ENCODE measurements around the gene COQ8A.

The COQ8A gene

DNA sequence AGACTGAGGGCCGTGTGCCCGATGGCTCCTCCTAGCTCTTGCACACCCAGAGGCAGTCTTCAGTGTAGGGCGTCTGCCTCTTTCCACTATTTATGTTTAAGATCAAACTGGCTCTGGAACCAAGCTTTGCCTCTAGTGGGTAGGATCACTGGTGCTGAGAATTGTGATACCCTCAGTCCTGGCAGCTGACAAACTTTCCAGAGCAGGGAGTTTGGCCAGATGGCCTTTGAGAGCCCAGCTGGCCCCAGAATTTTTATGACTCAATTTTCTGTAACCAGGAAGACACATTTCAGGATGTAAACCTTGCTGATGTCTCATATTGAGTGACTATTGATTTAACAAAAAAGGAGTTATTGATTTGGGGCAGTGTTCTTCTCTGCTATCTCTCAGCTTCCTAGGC is 6.7 kb downstream of the COQ8A start:
- Mint-ChIP-seq H3K4me3 (no peak overlapping the region), H3K27ac (no peak overlapping the region)

DNA sequence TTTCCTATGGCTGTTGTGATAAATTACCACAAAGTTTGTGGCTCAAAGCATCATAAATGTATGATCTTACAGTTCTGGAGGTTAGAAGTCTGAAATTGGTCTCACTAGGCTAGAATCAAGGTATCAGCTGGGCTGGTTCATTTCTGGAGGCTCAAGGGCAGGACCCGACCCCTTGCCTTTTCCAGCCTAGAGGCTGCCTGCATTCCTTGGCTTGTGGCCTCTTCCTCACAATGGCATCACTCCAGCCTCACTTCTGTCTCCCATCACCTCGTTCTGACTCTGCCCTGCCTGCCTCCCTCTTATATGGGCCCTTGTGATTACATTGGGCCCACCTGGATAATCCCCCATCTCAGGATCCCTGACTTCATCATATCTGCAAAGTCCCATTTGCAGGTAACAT is 8.0 kb downstream of the COQ8A start:
- DNase-seq, result no peak
- H3K4me1 Mint-ChIP-seq, result peaks cover 37% of the 10 kb centered on the region
- peaks cover 13% of the 10 kb centered on the region for H3K9me3 Mint-ChIP-seq
- TF ChIP-seq, protein P1, sequence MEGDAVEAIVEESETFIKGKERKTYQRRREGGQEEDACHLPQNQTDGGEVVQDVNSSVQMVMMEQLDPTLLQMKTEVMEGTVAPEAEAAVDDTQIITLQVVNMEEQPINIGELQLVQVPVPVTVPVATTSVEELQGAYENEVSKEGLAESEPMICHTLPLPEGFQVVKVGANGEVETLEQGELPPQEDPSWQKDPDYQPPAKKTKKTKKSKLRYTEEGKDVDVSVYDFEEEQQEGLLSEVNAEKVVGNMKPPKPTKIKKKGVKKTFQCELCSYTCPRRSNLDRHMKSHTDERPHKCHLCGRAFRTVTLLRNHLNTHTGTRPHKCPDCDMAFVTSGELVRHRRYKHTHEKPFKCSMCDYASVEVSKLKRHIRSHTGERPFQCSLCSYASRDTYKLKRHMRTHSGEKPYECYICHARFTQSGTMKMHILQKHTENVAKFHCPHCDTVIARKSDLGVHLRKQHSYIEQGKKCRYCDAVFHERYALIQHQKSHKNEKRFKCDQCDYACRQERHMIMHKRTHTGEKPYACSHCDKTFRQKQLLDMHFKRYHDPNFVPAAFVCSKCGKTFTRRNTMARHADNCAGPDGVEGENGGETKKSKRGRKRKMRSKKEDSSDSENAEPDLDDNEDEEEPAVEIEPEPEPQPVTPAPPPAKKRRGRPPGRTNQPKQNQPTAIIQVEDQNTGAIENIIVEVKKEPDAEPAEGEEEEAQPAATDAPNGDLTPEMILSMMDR (IDR thresholded peaks at IDR 0.05), result no peak
- no peak overlapping the region for H3K4me3 Mint-ChIP-seq
- H3K36me3 Mint-ChIP-seq (ENCODE audit: low read depth), result peaks cover 7% of the 10 kb centered on the region
- H3K27ac Mint-ChIP-seq, result no peak overlapping the region
- peaks cover 8% of the 10 kb centered on the region for H3K27me3 Mint-ChIP-seq (ENCODE audit: low read depth, poor library complexity)

More for the DNA sequence above, 6.7 kb downstream of the COQ8A start:
- Mint-ChIP-seq H3K4me1 (peaks cover 49% of the 10 kb centered on the region), H3K36me3 (ENCODE audit: low read depth) (peaks cover 7% of the 10 kb centered on the region), H3K9me3 (peaks cover 13% of the 10 kb centered on the region), H3K27me3 (ENCODE audit: low read depth, poor library complexity) (peaks cover 15% of the 10 kb centered on the region)
- DNase-seq, result no peak
- TF ChIP-seq, protein P1 (IDR thresholded peaks at IDR 0.05), result no peak

DNA sequence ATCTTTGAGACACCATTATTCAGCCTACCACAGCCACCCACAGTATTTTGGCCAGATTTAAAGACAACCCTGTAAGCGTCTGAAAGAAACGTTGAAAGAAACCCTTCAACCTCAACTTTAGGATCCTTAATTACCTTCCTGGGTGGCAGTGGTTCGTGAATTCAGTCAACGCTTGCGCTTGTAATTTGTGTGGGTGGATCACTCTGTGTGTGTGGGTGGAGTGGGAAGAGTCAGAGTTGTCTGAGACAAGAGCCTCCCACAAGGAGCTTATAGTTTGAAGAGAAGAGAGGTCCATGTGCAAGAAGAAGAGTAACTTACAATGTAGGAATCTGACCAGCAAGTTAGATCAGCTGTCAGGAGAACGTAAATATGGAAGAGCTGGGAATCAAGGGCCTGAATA is 8.4 kb downstream of the COQ8A start:
- no peak for DNase-seq
- H3K4me3 Mint-ChIP-seq, result no peak overlapping the region
- peaks cover 5% of the 10 kb centered on the region for H3K27me3 Mint-ChIP-seq (ENCODE audit: low read depth, poor library complexity)
- peaks cover 13% of the 10 kb centered on the region for H3K9me3 Mint-ChIP-seq
- peaks cover 32% of the 10 kb centered on the region for H3K4me1 Mint-ChIP-seq
- TF ChIP-seq, protein P1 (IDR thresholded peaks at IDR 0.05), result no peak
- H3K36me3 Mint-ChIP-seq (ENCODE audit: low read depth), result peaks cover 7% of the 10 kb centered on the region
- H3K27ac Mint-ChIP-seq, result no peak overlapping the region

DNA sequence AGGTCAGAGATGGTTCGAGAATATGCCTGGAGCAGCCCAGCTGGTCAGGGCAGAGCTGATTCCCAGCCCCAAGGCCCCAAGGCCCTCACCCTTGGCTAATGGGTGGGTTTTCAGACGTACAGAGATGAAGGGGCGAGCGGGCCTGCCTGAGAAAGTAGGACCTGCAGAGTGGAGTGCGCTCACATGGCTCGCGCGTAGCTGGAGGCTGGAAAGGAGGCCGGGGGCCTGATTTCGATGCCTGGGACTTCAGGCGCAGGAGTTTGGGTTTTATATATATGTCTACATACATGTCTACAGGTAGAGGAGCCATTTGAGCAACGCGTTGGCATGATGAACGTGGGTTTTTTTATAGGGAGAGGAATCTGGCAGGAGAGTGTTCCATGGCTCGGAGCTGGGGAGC is 8.9 kb downstream of the COQ8A start:
- peaks cover 15% of the 10 kb centered on the region for H3K9me3 Mint-ChIP-seq
- DNase-seq, result no peak
- H3K4me3 Mint-ChIP-seq, result no peak overlapping the region
- TF ChIP-seq, protein P1 (IDR thresholded peaks at IDR 0.05), result no peak
- peaks cover 27% of the 10 kb centered on the region for H3K4me1 Mint-ChIP-seq
- H3K36me3 Mint-ChIP-seq (ENCODE audit: low read depth), result peaks cover 7% of the 10 kb centered on the region
- H3K27me3 Mint-ChIP-seq (ENCODE audit: low read depth, poor library complexity), result peaks cover 5% of the 10 kb centered on the region
- H3K27ac Mint-ChIP-seq, result no peak overlapping the region

DNA sequence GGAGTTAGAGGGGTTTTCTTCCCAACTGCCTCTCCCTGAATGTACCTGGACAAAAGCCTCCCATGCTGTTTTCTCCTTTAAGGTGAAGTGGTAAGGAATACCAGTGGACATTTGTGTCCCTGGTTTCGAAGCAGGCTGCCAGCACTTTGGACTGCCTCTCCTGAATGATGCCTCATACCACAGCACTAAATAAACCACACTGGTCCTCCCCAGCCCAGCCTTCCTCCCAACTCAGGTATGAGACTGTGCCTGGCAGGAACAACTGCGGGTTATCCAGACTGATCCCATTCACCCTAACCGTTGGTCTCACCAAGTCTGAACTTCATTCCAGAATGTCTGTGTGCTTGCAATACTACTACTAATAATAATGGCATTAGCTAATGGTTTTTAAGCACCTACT is 9.3 kb downstream of the COQ8A start:
- TF ChIP-seq, protein P1 (IDR thresholded peaks at IDR 0.05), result no peak
- no peak for DNase-seq
- Mint-ChIP-seq H3K4me3 (no peak overlapping the region), H3K27ac (no peak overlapping the region), H3K36me3 (ENCODE audit: low read depth) (peaks cover 10% of the 10 kb centered on the region), H3K27me3 (ENCODE audit: low read depth, poor library complexity) (peaks cover 5% of the 10 kb centered on the region), H3K4me1 (peaks cover 23% of the 10 kb centered on the region), H3K9me3 (peaks cover 19% of the 10 kb centered on the region)

DNA sequence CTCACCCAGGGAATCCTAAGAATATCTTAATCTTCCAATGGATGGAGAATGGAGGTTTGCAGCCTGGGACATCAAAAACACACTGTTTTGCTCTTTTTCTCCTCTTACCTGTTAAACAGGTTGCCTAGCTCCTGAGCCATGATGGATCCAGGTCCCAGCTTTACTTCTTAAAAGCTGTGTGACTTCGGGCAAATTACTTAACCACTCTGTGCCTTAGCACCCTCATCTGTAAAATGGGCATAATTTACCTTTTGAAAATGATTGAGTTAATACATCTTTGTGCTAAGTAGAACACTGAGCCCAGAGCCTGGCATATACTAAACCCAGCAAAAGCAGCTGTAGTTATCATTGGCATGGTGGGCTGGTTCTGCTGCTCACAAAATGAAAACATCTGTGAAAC is 10.2 kb downstream of the COQ8A start:
- H3K4me1 Mint-ChIP-seq, result peaks cover 14% of the 10 kb centered on the region
- H3K4me3 Mint-ChIP-seq, result no peak overlapping the region
- H3K36me3 Mint-ChIP-seq (ENCODE audit: low read depth), result peaks cover 15% of the 10 kb centered on the region
- H3K27ac Mint-ChIP-seq, result no peak overlapping the region
- peaks cover 26% of the 10 kb centered on the region for H3K9me3 Mint-ChIP-seq
- peaks cover 3% of the 10 kb centered on the region for H3K27me3 Mint-ChIP-seq (ENCODE audit: low read depth, poor library complexity)
- TF ChIP-seq, protein P1 (IDR thresholded peaks at IDR 0.05), result no peak
- no peak for DNase-seq
